SK-N-SH (cell line): Measurements from ENCODE around the gene MAD2L2. TPM values are rescaled to one million over a fixed set of nuclear protein-coding genes. Genes with fewer than 3 reads are reported as not detected.

Experiments used
- CTCF ChIA-PET: fragments of 300-600, 350-600 bp; formaldehyde crosslinking; extraction: SDS; loops from one replicate; lab custom pipeline; 2021; lab: Yijun Ruan, JAX
- POLR2A ChIA-PET: fragments of 350-600 bp; sonication (Branson Sonifier 250); formaldehyde crosslinking; extraction: SDS; loops from one replicate; lab custom pipeline; 2020; ENCODE audit warnings: antibody characterized with exemption, inconsistent platforms; lab: Yijun Ruan, JAX
- DNase-seq: peaks from one replicate; pipeline ENCODE4 v3.0.0; 2012
- H2AFZ ChIP-seq: fragments of 200-600 bp; sonication (generic); 2 replicates; pipeline ENCODE4 v1.8.1; 2016; ENCODE audit warnings: antibody characterized with exemption, mild to moderate bottlenecking, low read depth
- H3F3A ChIP-seq: fragments of 200-600 bp; sonication (generic); replicated peaks from 2 replicates; pipeline ENCODE3; 2016; ENCODE audit warnings: antibody characterized with exemption, mild to moderate bottlenecking; ENCODE audit not compliant: insufficient read depth
- H3K27ac ChIP-seq, 2 experiments: fragments of 200-500 bp in 1 of 2; fragments of 200-600 bp in 1 of 2; sonication (Bioruptor generic) in 1 of 2; sonication (generic), shearing (Covaris generic) in 1 of 2; 2 replicates each; pipeline versions ENCODE4 v1.5.1 to v1.6.1; 2014 to 2016; ENCODE audit warnings: low read depth in 2 of 2, inconsistent platforms in 1 of 2, low read length in 1 of 2, mild to moderate bottlenecking in 1 of 2, mixed read lengths in 1 of 2
- H3K27me3 ChIP-seq: fragments of 200-600 bp; sonication (generic), shearing (Covaris generic); 2 replicates; pipeline ENCODE4 v1.6.1; 2016; ENCODE audit warnings: mixed run types; ENCODE audit not compliant: insufficient read depth
- H3K36me3 ChIP-seq, 2 experiments: fragments of 200-500 bp in 1 of 2; fragments of 200-600 bp in 1 of 2; sonication (Bioruptor generic) in 1 of 2; sonication (generic) in 1 of 2; replicated peaks in 1 of 2; 2 replicates each; pipeline versions ENCODE3 to v1.5.1; 2014 to 2016; ENCODE audit warnings: low read length in 1 of 2, mild to moderate bottlenecking in 1 of 2; ENCODE audit not compliant: insufficient read depth in 2 of 2, control insufficient read depth in 1 of 2
- H3K4me1 ChIP-seq, 2 experiments: fragments of 200-500 bp in 1 of 2; fragments of 200-600 bp in 1 of 2; sonication (Bioruptor generic) in 1 of 2; sonication (generic), shearing (Covaris generic) in 1 of 2; 2 replicates each; pipeline versions ENCODE4 v1.5.1 to v1.6.1; 2014 to 2016; ENCODE audit warnings: low read depth in 1 of 2, low read length in 1 of 2, mixed run types in 1 of 2; ENCODE audit not compliant: insufficient read depth in 2 of 2, control insufficient read depth in 1 of 2
- H3K4me2 ChIP-seq: fragments of 200-600 bp; sonication (generic), shearing (Covaris generic); 2 replicates; pipeline ENCODE4 v1.6.1; 2017; ENCODE audit warnings: mixed run types
- H3K4me3 ChIP-seq, 2 experiments: fragments of 200-500 bp in 1 of 2; fragments of 200-600 bp in 1 of 2; sonication (Bioruptor generic) in 1 of 2; sonication (generic), shearing (Covaris generic) in 1 of 2; 2 replicates each; pipeline versions ENCODE4 v1.5.1 to v1.8.1; 2014 to 2016; ENCODE audit warnings: low read depth in 2 of 2, inconsistent platforms in 1 of 2, low read length in 1 of 2, mild to moderate bottlenecking in 1 of 2, mixed read lengths in 1 of 2, moderate library complexity in 1 of 2
- H3K79me2 ChIP-seq: fragments of 200-600 bp; sonication (generic); 2 replicates; pipeline ENCODE4 v1.8.1; 2017; ENCODE audit warnings: mild to moderate bottlenecking; ENCODE audit not compliant: insufficient read depth
- H3K9ac ChIP-seq: fragments of 200-600 bp; sonication (generic); 2 replicates; pipeline ENCODE4 v1.6.1; 2017; ENCODE audit warnings: mixed run types
- H3K9me2 ChIP-seq: fragments of 200-600 bp; sonication (generic); 2 replicates; pipeline ENCODE4 v1.6.1; 2017; ENCODE audit warnings: mixed run types
- H3K9me3 ChIP-seq: fragments of 200-600 bp; sonication (generic); 2 replicates; pipeline ENCODE4 v1.6.1; 2017; ENCODE audit warnings: mixed run types, mild to moderate bottlenecking, moderate library complexity
- H4K20me1 ChIP-seq: fragments of 200-600 bp; sonication (generic); 2 replicates; pipeline ENCODE4 v1.6.1; 2017; ENCODE audit warnings: mild to moderate bottlenecking, mixed run types; ENCODE audit not compliant: insufficient read depth
- ELF1 ChIP-seq: IDR thresholded peaks from 2 replicates; pipeline ENCODE4 v1.4.0; 2012
- EP300 ChIP-seq, 2 experiments: IDR thresholded peaks; 2 replicates each; pipeline versions ENCODE4 v1.4.0 to v1.6.1; 2012; ENCODE audit warnings: borderline replicate concordance in 1 of 2, low read depth in 1 of 2, low read length in 1 of 2
- FOXJ3 ChIP-seq: sonication (generic); formaldehyde crosslinking; IDR thresholded peaks from 2 replicates; pipeline ENCODE4 v1.5.1; 2020; ENCODE audit warnings: mild to moderate bottlenecking, missing genetic modification reagents
- FOXM1 ChIP-seq: IDR thresholded peaks from 2 replicates; pipeline ENCODE4 v1.4.0; 2012; ENCODE audit warnings: low read depth, mild to moderate bottlenecking
- MEF2A ChIP-seq: IDR thresholded peaks from 2 replicates; pipeline ENCODE4 v1.4.0; 2012; ENCODE audit warnings: low read depth, borderline replicate concordance
- NFIC ChIP-seq: IDR thresholded peaks from 2 replicates; pipeline ENCODE4 v1.4.0; 2012; ENCODE audit warnings: borderline replicate concordance
- NRF1 ChIP-seq: IDR thresholded peaks from 2 replicates; pipeline ENCODE4 v1.6.1; 2012; ENCODE audit warnings: low read depth, mild to moderate bottlenecking, low read length
- POLR2AphosphoS5 ChIP-seq: IDR thresholded peaks from 2 replicates; pipeline ENCODE4 v1.6.1; 2012; ENCODE audit warnings: low read depth, low read length
- RCOR1 ChIP-seq: fragments of 150-350 bp; IDR thresholded peaks from 2 replicates; pipeline ENCODE4 v1.6.1; 2017; ENCODE audit warnings: antibody characterized with exemption, low read length
- TAF1 ChIP-seq: IDR thresholded peaks from 2 replicates; pipeline ENCODE4 v1.6.1; 2012; ENCODE audit warnings: low read depth, mild to moderate bottlenecking, low read length, moderate library complexity, borderline replicate concordance
- TCF12 ChIP-seq: IDR thresholded peaks from 2 replicates; pipeline ENCODE4 v1.4.0; 2012
- WGBS: methylation state at CpG from one replicate; pipeline ENCODE4 v1.1.6; 2017; ENCODE audit warnings: low lambda C conversion rate; 5-methylcytosine and 5-hydroxymethylcytosine counted together
- polyA plus RNA-seq, 3 experiments: library from polyadenylated mRNA; depleted of rRNA; stranded (reverse); fragments of >200 nt; gene quantifications; 2 replicates each; pipeline ENCODE4 v1.2.3, GENCODE V29; 2012
- TF ChIP-seq, protein P1 (sequence below): fragments of 150-350 bp; IDR thresholded peaks from 2 replicates; pipeline ENCODE4 v1.6.1; 2017; ENCODE audit warnings: antibody characterized with exemption, low read length, low read depth, borderline replicate concordance
- TF ChIP-seq, protein P2 (sequence below): fragments of 150-350 bp; IDR thresholded peaks from 2 replicates; pipeline ENCODE4 v1.6.1; 2016; ENCODE audit warnings: mild to moderate bottlenecking, low read depth, low read length
- TF ChIP-seq, protein P3 (sequence below): IDR thresholded peaks from 2 replicates; pipeline ENCODE4 v1.4.0; 2012; ENCODE audit warnings: low read depth
- TF ChIP-seq, protein P4 (sequence below): IDR thresholded peaks from 2 replicates; pipeline ENCODE4 v1.6.1; 2012; ENCODE audit warnings: mild to moderate bottlenecking, low read depth, low read length, moderate library complexity

The MAD2L2 gene
- polyA plus RNA-seq, 1 of the 3 experiments (the other 2 are of a cell fraction) = 94.0 TPM

DNA sequence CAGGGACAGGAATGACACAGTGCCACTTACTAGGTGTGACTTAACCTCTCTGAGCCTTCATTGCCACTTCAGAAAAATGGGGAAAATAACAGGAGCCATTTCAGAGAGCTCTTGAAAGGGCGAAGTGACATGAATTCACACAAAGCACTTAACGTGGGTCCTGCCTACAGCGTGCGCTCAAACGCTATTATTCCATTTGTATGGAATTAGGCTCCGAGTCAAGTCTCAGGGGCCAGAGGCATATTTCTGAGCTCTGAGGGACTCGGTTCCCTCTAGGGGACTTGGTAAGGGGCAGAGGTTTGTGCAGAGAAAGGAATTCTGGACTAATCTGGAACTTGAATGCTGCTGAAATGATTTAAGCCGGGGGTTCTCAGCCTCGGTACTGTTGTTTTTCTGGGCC is 24.6 kb upstream of the MAD2L2 start:
- Histone ChIP-seq H3K36me3 (no peaks in the 10 kb centered on the region), H3F3A (no peaks in the 10 kb centered on the region), H3K9me2 (no peaks in the 10 kb centered on the region), H2AFZ (no peak overlapping the region), H3K27ac (no peak overlapping the region), H3K4me1 (peaks cover 0 to 18% of the 10 kb centered on the region in 2 experiments; a peak in 1 of 4 replicates), H3K4me2 (no peak overlapping the region), H3K9me3 (no peaks in the 10 kb centered on the region), H3K27me3 (no peaks in the 10 kb centered on the region; the same call in 1 of the 2 replicates), H3K9ac (no peak overlapping the region), H4K20me1 (no peaks in the 10 kb centered on the region), H3K4me3 (no peak overlapping the region), H3K79me2 (no peaks in the 10 kb centered on the region)
- ChIA-PET CTCF (interaction anchor here (0.8 to 8.8 kb wide), 4 partner anchors 16 to 55 kb away, joined by 3 to 90 read pairs (median 9); partner anchors contain the start of gene FBXO6), POLR2A (no interaction called here)
- WGBS = 59% methylated on average over 6 of the region's 9 CpGs
- no peak for TF ChIP-seq TCF12
- TF ChIP-seq, protein P1, sequence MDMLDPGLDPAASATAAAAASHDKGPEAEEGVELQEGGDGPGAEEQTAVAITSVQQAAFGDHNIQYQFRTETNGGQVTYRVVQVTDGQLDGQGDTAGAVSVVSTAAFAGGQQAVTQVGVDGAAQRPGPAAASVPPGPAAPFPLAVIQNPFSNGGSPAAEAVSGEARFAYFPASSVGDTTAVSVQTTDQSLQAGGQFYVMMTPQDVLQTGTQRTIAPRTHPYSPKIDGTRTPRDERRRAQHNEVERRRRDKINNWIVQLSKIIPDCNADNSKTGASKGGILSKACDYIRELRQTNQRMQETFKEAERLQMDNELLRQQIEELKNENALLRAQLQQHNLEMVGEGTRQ = no peak
- TF ChIP-seq, protein P2, sequence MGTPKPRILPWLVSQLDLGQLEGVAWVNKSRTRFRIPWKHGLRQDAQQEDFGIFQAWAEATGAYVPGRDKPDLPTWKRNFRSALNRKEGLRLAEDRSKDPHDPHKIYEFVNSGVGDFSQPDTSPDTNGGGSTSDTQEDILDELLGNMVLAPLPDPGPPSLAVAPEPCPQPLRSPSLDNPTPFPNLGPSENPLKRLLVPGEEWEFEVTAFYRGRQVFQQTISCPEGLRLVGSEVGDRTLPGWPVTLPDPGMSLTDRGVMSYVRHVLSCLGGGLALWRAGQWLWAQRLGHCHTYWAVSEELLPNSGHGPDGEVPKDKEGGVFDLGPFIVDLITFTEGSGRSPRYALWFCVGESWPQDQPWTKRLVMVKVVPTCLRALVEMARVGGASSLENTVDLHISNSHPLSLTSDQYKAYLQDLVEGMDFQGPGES = no peak
- no peak for TF ChIP-seq ELF1
- TF ChIP-seq, protein P3, sequence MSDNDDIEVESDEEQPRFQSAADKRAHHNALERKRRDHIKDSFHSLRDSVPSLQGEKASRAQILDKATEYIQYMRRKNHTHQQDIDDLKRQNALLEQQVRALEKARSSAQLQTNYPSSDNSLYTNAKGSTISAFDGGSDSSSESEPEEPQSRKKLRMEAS = no peak
- TF ChIP-seq MEF2A = no peak
- no peak for DNase-seq

DNA sequence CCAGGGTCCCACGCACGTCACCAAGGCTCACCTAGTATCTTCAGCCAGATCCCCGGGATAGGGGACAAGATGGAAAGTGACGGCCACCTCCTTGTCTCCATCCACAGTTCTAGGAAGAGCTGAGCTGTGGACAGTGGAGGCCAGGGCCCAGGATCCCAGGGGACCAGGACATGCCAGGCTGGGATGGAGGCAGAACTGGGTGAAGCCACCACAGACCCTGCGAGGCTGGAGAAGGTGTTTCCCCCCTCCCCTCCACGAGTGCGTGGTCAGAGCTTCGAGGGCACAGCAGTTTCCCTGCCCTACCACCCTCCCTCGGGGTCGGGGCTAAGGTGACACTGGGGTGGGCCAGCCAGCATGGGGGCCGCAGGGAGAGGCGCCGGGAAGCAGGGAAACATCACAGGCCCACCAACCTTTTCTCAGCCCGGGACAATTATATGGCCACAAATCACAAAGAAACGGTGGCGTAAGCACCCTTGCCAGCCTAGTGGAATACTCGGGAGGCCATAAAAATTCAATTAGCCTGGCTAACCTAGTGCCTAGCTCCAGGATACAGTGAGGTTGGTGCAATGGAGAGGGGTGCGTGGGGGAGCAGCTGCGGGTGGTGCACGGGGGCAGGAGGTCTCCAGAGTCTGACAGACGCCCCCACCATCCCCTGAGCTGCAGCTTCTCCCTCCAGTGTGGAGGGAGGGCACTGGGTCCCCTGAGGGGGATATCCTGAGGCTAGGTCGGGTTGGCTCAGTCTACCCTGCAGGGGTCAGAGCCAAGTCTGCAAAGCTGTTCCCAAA is 23.9 kb upstream of the MAD2L2 start:
- Histone ChIP-seq H3K36me3 (no peaks in the 10 kb centered on the region), H3K79me2 (no peaks in the 10 kb centered on the region), H3K9me2 (no peaks in the 10 kb centered on the region), H3K9me3 (no peaks in the 10 kb centered on the region), H3K4me3 (no peak overlapping the region), H3K27ac (no peak overlapping the region), H3K4me1 (peaks cover 0 to 18% of the 10 kb centered on the region in 2 experiments; a peak in 1 of 4 replicates), H3K9ac (no peak overlapping the region), H3K4me2 (no peak overlapping the region), H3F3A (no peaks in the 10 kb centered on the region), H4K20me1 (no peaks in the 10 kb centered on the region), H2AFZ (no peak overlapping the region), H3K27me3 (no peaks in the 10 kb centered on the region; the same call in 1 of the 2 replicates)
- no peak for DNase-seq
- ChIA-PET POLR2A (no interaction called here), CTCF (interaction anchor here (1.8 to 8.8 kb wide), 3 partner anchors 17 to 54 kb away, joined by 5 to 90 read pairs (median 13); partner anchors contain the start of gene FBXO6)
- TF ChIP-seq FOXM1 = no peak
- TF ChIP-seq EP300 (IDR thresholded peaks at IDR 0.05; ENCODE audit: borderline replicate concordance in 1 of 2, low read depth in 1 of 2, low read length in 1 of 2) = no peak
- no peak for TF ChIP-seq NFIC
- no peak for TF ChIP-seq POLR2AphosphoS5
- TF ChIP-seq TCF12 = no peak
- TF ChIP-seq RCOR1 = no peak
- no peak for TF ChIP-seq TAF1
- TF ChIP-seq, protein P4, sequence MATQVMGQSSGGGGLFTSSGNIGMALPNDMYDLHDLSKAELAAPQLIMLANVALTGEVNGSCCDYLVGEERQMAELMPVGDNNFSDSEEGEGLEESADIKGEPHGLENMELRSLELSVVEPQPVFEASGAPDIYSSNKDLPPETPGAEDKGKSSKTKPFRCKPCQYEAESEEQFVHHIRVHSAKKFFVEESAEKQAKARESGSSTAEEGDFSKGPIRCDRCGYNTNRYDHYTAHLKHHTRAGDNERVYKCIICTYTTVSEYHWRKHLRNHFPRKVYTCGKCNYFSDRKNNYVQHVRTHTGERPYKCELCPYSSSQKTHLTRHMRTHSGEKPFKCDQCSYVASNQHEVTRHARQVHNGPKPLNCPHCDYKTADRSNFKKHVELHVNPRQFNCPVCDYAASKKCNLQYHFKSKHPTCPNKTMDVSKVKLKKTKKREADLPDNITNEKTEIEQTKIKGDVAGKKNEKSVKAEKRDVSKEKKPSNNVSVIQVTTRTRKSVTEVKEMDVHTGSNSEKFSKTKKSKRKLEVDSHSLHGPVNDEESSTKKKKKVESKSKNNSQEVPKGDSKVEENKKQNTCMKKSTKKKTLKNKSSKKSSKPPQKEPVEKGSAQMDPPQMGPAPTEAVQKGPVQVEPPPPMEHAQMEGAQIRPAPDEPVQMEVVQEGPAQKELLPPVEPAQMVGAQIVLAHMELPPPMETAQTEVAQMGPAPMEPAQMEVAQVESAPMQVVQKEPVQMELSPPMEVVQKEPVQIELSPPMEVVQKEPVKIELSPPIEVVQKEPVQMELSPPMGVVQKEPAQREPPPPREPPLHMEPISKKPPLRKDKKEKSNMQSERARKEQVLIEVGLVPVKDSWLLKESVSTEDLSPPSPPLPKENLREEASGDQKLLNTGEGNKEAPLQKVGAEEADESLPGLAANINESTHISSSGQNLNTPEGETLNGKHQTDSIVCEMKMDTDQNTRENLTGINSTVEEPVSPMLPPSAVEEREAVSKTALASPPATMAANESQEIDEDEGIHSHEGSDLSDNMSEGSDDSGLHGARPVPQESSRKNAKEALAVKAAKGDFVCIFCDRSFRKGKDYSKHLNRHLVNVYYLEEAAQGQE = no peak
- no peak for TF ChIP-seq NRF1
- TF ChIP-seq FOXJ3 (CRISPR knock-in tag) = no peak
- TF ChIP-seq, protein P1 = no peak
- WGBS = 53% methylated on average over 14 of the region's 22 CpGs
